ENCODE measurements around the gene S100A6. TPM values are rescaled to one million over a fixed set of nuclear protein-coding genes. Genes with fewer than 3 reads are reported as not detected.
A peak's percentile ranks its signal among the peaks of the same experiment; 100 is the strongest.

S100A6 gene
- total RNA-seq (2014; rRNA removed) (1,818 and 2,572 TPM in 2 replicates), Bru-seq, nascent RNA (percentile 100 among the genes with signal in this experiment), BruChase-seq, experiment 1, labeled RNA remaining after a 6-hour chase (percentile 100 among the genes with signal in this experiment), BruChase-seq, experiment 2, labeled RNA remaining after a 2-hour chase (percentile 100 among the genes with signal in this experiment)
- long read RNA-seq, transcript S100A6-201 (3 exons, 665 nt): major isoform, 1,100 of 1,305 reads
- long read RNA-seq, transcript S100A6-205 (3 exons, 673 nt): minor isoform, 40 of 1,305 reads
- long read RNA-seq, transcript S100A6-203 (3 exons, 479 nt): minor isoform, 8 of 1,305 reads
- long read RNA-seq, partial matches to known transcripts: 75 of 1,305 reads
- long read RNA-seq, other reads (novel, unspliced or antisense): 81 of 1,305 reads

DNA sequence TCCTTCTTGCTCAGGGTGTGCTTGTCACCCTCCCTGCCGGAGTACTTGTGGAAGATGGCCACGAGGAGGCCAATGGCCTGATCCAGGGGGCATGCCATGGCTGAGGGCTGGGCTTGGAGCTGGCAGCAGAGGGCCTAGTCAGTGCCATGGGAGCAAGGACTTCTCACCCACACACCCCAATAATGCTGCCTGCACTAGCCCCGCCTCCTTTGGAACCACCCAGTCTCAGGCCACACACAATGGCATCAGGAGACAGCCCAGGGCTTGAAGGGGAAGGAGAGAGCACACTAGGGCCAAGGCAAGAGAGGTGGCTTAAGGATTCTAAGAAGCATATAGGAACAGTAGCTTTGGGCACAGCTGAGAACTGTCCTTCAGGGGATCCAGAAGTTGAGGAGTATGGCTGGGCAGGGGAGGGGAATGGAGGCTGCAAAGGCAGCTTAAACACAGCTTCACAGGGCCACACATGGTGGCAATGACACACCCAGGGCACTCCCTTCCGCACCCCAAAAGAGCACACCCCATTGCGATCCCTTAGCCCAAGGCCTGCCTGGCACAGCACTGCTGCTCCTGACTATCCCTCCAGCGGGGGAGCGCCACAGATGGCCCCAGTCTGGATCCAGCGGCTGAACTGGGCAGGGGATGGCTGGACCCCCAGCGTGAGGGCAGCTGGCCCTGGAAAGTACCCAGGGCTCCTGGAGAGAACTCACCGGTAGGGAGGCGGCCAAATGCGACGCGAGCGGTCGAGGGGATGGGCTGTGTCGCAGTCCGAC is at the start of gene S100A6:
S100A6 (minus strand) TSS at position 750 of the 770 bp plus-strand sequence; CDS start at position 98, 652 bp downstream.
- Histone ChIP-seq H3K9me3 (ENCODE audit: low read length) (no peaks in the 10 kb centered on the region), H3K4me2 (ENCODE audit: low read length) (peak within 1 kb of the TSS; percentile 84), H3K27ac (ENCODE audit: low read length) (peak within 1 kb of the TSS; percentile 97), H3K79me2 (ENCODE audit: low read length) (peaks cover 27% of the 10 kb centered on the region), H3K27me3 (ENCODE audit: low read length) (no peaks in the 10 kb centered on the region), H3K9ac (ENCODE audit: low read length) (peak within 1 kb of the TSS; percentile 95), H3K4me1 (ENCODE audit: insufficient read depth, low read length) (peaks cover 67% of the 10 kb centered on the region), H3K4me3 (ENCODE audit: low read length) (peak within 1 kb of the TSS; percentile 73), H2AFZ (ENCODE audit: low read length) (0 out of 2 replicates have a peak within 1 kb of the TSS, but pooled peaks have one; percentile 8), H3K9me2 (replicated peaks; ENCODE audit: low read length) (no peaks in the 10 kb centered on the region), H3K36me3 (ENCODE audit: low read depth, low read length) (peaks cover 12% of the 10 kb centered on the region), H3F3A (ENCODE audit: low read length, unreplicated experiment) (peaks cover 10% of the 10 kb centered on the region), H4K20me1 (ENCODE audit: low read length) (0 out of 2 replicates have a peak, but pooled peaks cover 3% of the 10 kb centered on the region)
- DNase-seq (no peak), ATAC-seq (no peak)
- TF ChIP-seq, protein P1, sequence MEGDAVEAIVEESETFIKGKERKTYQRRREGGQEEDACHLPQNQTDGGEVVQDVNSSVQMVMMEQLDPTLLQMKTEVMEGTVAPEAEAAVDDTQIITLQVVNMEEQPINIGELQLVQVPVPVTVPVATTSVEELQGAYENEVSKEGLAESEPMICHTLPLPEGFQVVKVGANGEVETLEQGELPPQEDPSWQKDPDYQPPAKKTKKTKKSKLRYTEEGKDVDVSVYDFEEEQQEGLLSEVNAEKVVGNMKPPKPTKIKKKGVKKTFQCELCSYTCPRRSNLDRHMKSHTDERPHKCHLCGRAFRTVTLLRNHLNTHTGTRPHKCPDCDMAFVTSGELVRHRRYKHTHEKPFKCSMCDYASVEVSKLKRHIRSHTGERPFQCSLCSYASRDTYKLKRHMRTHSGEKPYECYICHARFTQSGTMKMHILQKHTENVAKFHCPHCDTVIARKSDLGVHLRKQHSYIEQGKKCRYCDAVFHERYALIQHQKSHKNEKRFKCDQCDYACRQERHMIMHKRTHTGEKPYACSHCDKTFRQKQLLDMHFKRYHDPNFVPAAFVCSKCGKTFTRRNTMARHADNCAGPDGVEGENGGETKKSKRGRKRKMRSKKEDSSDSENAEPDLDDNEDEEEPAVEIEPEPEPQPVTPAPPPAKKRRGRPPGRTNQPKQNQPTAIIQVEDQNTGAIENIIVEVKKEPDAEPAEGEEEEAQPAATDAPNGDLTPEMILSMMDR (conservative IDR thresholded peaks at IDR 0.05; ENCODE audit: low read depth, low read length): no peak
- no peak for TF ChIP-seq EZH2 (IDR thresholded peaks at IDR 0.05; ENCODE audit: low read length, unreplicated experiment)
- TF ChIP-seq EZH2phosphoT487 (IDR thresholded peaks at IDR 0.05; ENCODE audit: borderline replicate concordance, low read length): no peak
- intact Hi-C loops (cut with micrococcal nuclease): no loop called here
- TSS peak; percentile 62 for BruUV-seq (replicated peaks)
- POLR2A ChIA-PET (ENCODE audit: unreplicated experiment): interaction anchor here (0.6 to 4.6 kb wide), 10 partner anchors 29 to 429 kb away, joined by 3 to 47 read pairs (median 6); partner anchors contain the start of genes CHTOP and S100A16
- CTCF ChIA-PET: interaction anchor here (0.8 to 1.1 kb wide), 4 partner anchors 10 to 32 kb away, joined by 3 to 16 read pairs (median 4); no protein-coding TSS in a partner anchor

DNA sequence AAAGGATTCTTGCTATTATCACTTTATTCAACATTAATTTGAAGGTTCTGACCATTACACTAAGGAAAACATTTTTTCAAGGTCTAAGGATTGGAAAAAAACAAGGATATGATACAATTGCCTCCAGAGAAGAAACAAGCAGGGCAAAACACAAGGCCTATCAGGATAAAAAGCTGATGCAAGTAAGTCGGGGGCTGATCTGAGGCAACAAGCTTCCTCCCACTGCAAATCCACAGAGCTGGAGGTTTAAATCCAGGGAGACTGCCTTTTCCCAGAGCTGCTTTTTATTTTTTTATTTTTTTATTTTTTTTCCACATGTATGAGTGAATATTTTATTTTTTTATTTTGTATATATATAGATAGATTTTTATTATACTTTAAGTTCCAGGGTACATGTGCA is 49.2 kb upstream of the S100A6 start:
- Histone ChIP-seq H3K4me2 (ENCODE audit: low read length) (no peak overlapping the region), H3K9me3 (ENCODE audit: low read length) (no peaks in the 10 kb centered on the region), H3K36me3 (ENCODE audit: low read depth, low read length) (no peaks in the 10 kb centered on the region), H3K4me3 (ENCODE audit: low read length) (no peak overlapping the region), H3K9me2 (replicated peaks; ENCODE audit: low read length) (no peaks in the 10 kb centered on the region), H3K27ac (ENCODE audit: low read length) (no peak overlapping the region), H3K27me3 (ENCODE audit: low read length) (no peaks in the 10 kb centered on the region), H3K4me1 (ENCODE audit: insufficient read depth, low read length) (peaks cover 10% of the 10 kb centered on the region), H2AFZ (ENCODE audit: low read length) (no peak overlapping the region), H4K20me1 (ENCODE audit: low read length) (no peaks in the 10 kb centered on the region), H3K9ac (ENCODE audit: low read length) (no peak overlapping the region), H3F3A (ENCODE audit: low read length, unreplicated experiment) (no peaks in the 10 kb centered on the region), H3K79me2 (ENCODE audit: low read length) (no peaks in the 10 kb centered on the region)
- intact Hi-C loops (cut with micrococcal nuclease): no loop called here
- ChIA-PET CTCF (no interaction called here), POLR2A (ENCODE audit: unreplicated experiment) (no interaction called here)
- no peak for ATAC-seq
- no TSS peak for BruUV-seq (replicated peaks)
- DNase-seq: no peak
- TF ChIP-seq, protein P1 (conservative IDR thresholded peaks at IDR 0.05; ENCODE audit: low read depth, low read length): no peak
- TF ChIP-seq EZH2 (IDR thresholded peaks at IDR 0.05; ENCODE audit: low read length, unreplicated experiment) (no peak), EZH2phosphoT487 (IDR thresholded peaks at IDR 0.05; ENCODE audit: borderline replicate concordance, low read length) (no peak)
